ENCODE results near the gene GSPT1.

The GSPT1 gene

DNA sequence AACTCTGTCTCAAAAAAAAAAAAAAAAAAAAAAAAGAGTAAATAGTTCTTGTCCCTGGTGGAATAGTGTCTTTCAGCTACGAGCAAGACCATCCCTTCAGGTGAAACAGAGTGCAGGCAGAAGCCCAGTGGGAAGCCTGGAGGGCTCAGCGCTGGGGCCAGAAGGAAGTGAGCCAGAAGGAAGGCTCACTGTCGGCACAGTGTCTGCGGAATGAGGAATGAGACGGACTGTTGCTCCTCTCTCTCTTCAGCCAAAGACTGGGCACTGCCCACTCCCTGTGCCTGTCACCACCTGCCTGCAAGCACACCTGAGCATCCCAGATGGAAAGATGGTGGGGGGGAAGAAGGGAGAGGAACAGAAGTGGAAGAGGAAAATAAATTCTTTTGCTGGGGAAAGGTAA, 71.9 kb downstream of the GSPT1 start:
- H3K27me3 ChIP-seq (ENCODE audit: control insufficient read depth, low read length): no peaks in the 10 kb centered on the region
- TF ChIP-seq EZH2phosphoT487 (IDR thresholded peaks at IDR 0.05; ENCODE audit: borderline replicate concordance, low read length): no peak
- TF ChIP-seq, protein P1, sequence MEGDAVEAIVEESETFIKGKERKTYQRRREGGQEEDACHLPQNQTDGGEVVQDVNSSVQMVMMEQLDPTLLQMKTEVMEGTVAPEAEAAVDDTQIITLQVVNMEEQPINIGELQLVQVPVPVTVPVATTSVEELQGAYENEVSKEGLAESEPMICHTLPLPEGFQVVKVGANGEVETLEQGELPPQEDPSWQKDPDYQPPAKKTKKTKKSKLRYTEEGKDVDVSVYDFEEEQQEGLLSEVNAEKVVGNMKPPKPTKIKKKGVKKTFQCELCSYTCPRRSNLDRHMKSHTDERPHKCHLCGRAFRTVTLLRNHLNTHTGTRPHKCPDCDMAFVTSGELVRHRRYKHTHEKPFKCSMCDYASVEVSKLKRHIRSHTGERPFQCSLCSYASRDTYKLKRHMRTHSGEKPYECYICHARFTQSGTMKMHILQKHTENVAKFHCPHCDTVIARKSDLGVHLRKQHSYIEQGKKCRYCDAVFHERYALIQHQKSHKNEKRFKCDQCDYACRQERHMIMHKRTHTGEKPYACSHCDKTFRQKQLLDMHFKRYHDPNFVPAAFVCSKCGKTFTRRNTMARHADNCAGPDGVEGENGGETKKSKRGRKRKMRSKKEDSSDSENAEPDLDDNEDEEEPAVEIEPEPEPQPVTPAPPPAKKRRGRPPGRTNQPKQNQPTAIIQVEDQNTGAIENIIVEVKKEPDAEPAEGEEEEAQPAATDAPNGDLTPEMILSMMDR (IDR thresholded peaks at IDR 0.05; ENCODE audit: low read depth, low read length, poor library complexity, severe bottlenecking): no peak
- H3K4me2 ChIP-seq (ENCODE audit: low read length): no peak overlapping the region
- H3F3A ChIP-seq (ENCODE audit: control insufficient read depth, insufficient read depth): peaks cover 3% of the 10 kb centered on the region; the same call in 1 of the 2 replicates
- H3K9me3 ChIP-seq (ENCODE audit: control insufficient read depth, insufficient read depth, low read length): no peaks in the 10 kb centered on the region
- no peaks in the 10 kb centered on the region for H3K9me2 ChIP-seq (replicated peaks; ENCODE audit: control insufficient read depth, low read length)
- H3K36me3 ChIP-seq (ENCODE audit: control insufficient read depth, low read length): peaks cover 91% of the 10 kb centered on the region
- H3K4me3 ChIP-seq (ENCODE audit: low read length): no peak overlapping the region
- peaks cover 17% of the 10 kb centered on the region; the same call in 1 of the 2 replicates for H4K20me1 ChIP-seq (ENCODE audit: control insufficient read depth, insufficient read depth, low read depth, low read length)
- H3K79me2 ChIP-seq (ENCODE audit: control insufficient read depth, low read length): peaks cover 51% of the 10 kb centered on the region
- H3K4me1 ChIP-seq (ENCODE audit: control insufficient read depth, low read length): peaks cover 6% of the 10 kb centered on the region
- no peak overlapping the region for H3K27ac ChIP-seq (ENCODE audit: low read depth, low read length)

DNA sequence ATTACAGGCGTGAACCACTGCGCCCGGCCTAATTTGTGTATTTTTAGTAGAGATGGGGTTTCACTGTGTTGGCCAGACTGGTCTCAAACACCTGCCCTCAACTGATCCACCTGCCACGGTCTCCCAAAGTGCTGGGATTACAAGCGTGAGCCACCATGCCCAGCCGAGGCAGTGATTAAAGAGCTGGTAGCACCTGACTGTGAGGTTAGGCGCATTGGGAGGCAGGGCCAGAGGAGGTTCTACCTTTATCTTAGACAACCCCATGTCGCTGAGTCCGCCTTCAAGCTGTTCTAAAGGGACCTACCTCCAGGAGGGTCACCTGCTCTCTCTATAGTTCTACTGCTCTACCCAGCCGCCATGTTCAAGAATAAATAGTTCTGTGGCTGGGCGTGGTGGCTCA, 72.5 kb downstream of the GSPT1 start:
- peaks cover 44% of the 10 kb centered on the region for H3K79me2 ChIP-seq (ENCODE audit: control insufficient read depth, low read length)
- no peak overlapping the region for H3K4me2 ChIP-seq (ENCODE audit: low read length)
- H3K27me3 ChIP-seq (ENCODE audit: control insufficient read depth, low read length): no peaks in the 10 kb centered on the region
- no peaks in the 10 kb centered on the region for H3K4me1 ChIP-seq (ENCODE audit: control insufficient read depth, low read length)
- no peak for TF ChIP-seq EZH2phosphoT487 (IDR thresholded peaks at IDR 0.05; ENCODE audit: borderline replicate concordance, low read length)
- TF ChIP-seq, protein P1 (IDR thresholded peaks at IDR 0.05; ENCODE audit: low read depth, low read length, poor library complexity, severe bottlenecking): no peak
- H3K9me2 ChIP-seq (replicated peaks; ENCODE audit: control insufficient read depth, low read length): no peaks in the 10 kb centered on the region
- peaks cover 91% of the 10 kb centered on the region for H3K36me3 ChIP-seq (ENCODE audit: control insufficient read depth, low read length)
- H3K4me3 ChIP-seq (ENCODE audit: low read length): no peak overlapping the region
- no peaks in the 10 kb centered on the region for H3K9me3 ChIP-seq (ENCODE audit: control insufficient read depth, insufficient read depth, low read length)
- H3K27ac ChIP-seq (ENCODE audit: low read depth, low read length): no peak overlapping the region
- peaks cover 3% of the 10 kb centered on the region; the same call in 1 of the 2 replicates for H3F3A ChIP-seq (ENCODE audit: control insufficient read depth, insufficient read depth)
- H4K20me1 ChIP-seq (ENCODE audit: control insufficient read depth, insufficient read depth, low read depth, low read length): peaks cover 10% of the 10 kb centered on the region; the same call in 1 of the 2 replicates

DNA sequence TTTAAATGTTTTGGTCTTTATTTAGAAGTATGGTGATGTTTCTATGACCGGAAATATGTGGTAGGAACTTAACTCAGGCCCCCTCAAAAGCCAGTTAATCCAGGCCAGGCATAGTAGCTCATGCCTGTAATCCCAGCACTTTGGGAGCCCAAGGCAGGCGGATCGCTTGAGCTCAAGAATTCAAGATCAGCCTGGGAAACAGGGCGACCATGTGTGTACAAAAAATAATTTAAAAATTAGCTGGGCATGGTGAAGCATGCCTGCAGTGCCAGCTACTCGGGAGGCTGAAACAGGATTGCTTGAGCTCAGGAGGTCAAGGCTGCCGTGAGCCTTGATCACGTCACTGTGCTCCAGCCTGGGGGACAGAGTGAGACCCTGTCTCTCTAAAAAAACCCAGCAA, 74.7 kb downstream of the GSPT1 start:
- H3K79me2 ChIP-seq (ENCODE audit: control insufficient read depth, low read length): peaks cover 26% of the 10 kb centered on the region
- TF ChIP-seq, protein P1 (IDR thresholded peaks at IDR 0.05; ENCODE audit: low read depth, low read length, poor library complexity, severe bottlenecking): no peak
- no peaks in the 10 kb centered on the region for H3K9me2 ChIP-seq (replicated peaks; ENCODE audit: control insufficient read depth, low read length)
- no peaks in the 10 kb centered on the region for H3K4me1 ChIP-seq (ENCODE audit: control insufficient read depth, low read length)
- H3F3A ChIP-seq (ENCODE audit: control insufficient read depth, insufficient read depth): peaks cover 13% of the 10 kb centered on the region
- no peak overlapping the region for H3K27ac ChIP-seq (ENCODE audit: low read depth, low read length)
- H3K9me3 ChIP-seq (ENCODE audit: control insufficient read depth, insufficient read depth, low read length): no peaks in the 10 kb centered on the region
- peaks cover 3% of the 10 kb centered on the region; the same call in 1 of the 2 replicates for H4K20me1 ChIP-seq (ENCODE audit: control insufficient read depth, insufficient read depth, low read depth, low read length)
- H3K4me3 ChIP-seq (ENCODE audit: low read length): no peak overlapping the region
- no peaks in the 10 kb centered on the region for H3K27me3 ChIP-seq (ENCODE audit: control insufficient read depth, low read length)
- no peak overlapping the region for H3K4me2 ChIP-seq (ENCODE audit: low read length)
- peaks cover 93% of the 10 kb centered on the region for H3K36me3 ChIP-seq (ENCODE audit: control insufficient read depth, low read length)
